Measurements from ENCODE around the gene SPECC1L. TPM values are rescaled to one million over a fixed set of nuclear protein-coding genes. Genes with fewer than 3 reads are reported as not detected.

The SPECC1L gene
- total and polyA plus RNA-seq, 10 of the 15 experiments (the other 5 are each of a cell fraction or from before 2014, with no cell fraction given): 1.9 to 40.6 (median 19.1) TPM

- Histone ChIP-seq H3K36me3 (ENCODE audit: control insufficient read depth in 2 of 2, insufficient read depth in 2 of 2, low read length in 1 of 2) (no peaks in the 10 kb centered on the region; a peak in 1 of 4 replicates), H4K20me1 (ENCODE audit: control insufficient read depth, insufficient read depth) (no peaks in the 10 kb centered on the region), H3K27me3 (replicated peaks in 1 of 2; ENCODE audit: control insufficient read depth in 2 of 2, insufficient read depth in 2 of 2, low read length in 1 of 2) (no peaks in the 10 kb centered on the region), H3K4me3 (no peak overlapping the region), H2AFZ (ENCODE audit: control insufficient read depth, low read depth, low read length) (no peak overlapping the region), H3K4me1 (ENCODE audit: control insufficient read depth, insufficient read depth, low read length) (no peaks in the 10 kb centered on the region), H3K27ac (ENCODE audit: control insufficient read depth, insufficient read depth) (no peak overlapping the region), H3K9me3 (replicated peaks; ENCODE audit: control insufficient read depth, insufficient read depth, low read length) (no peaks in the 10 kb centered on the region), H3K9ac (ENCODE audit: control insufficient read depth, insufficient read depth, low read length) (no peak overlapping the region), H3K79me2 (ENCODE audit: control insufficient read depth, insufficient read depth, low read length) (no peaks in the 10 kb centered on the region), H3K4me2 (ENCODE audit: control insufficient read depth, insufficient read depth) (no peak overlapping the region)
- intact Hi-C loops (cut with micrococcal nuclease; ENCODE audit: unreplicated experiment) (no loop called here), in situ Hi-C loops (cut with MboI) (no loop called here)
- no TSS peak for BruUV-seq (replicated peaks)
- DNase-seq (ENCODE audit: low read depth, low spot score): no peak
- ChIA-PET RAD21 (ENCODE audit: unreplicated experiment) (no interaction called here), SMC1A (ENCODE audit: uncharacterized antibody, unreplicated experiment) (interaction anchor here (0.9 to 2.4 kb wide), 4 partner anchors 19 to 108 kb away, joined by 3 to 9 read pairs (median 4); no protein-coding TSS in a partner anchor), POLR2A (no interaction called here), CTCF (interaction anchor here (1.2 kb wide), 1 partner anchor 106 kb away, joined by 3 read pairs; no protein-coding TSS in a partner anchor)
- no peak for ATAC-seq
- TF ChIP-seq CBX3 (IDR thresholded peaks at IDR 0.05; ENCODE audit: borderline replicate concordance, low read depth) (no peak), ETV6 (conservative IDR thresholded peaks at IDR 0.05 in 1 of 2, IDR thresholded peaks at IDR 0.05 in 1 of 2; ENCODE audit: borderline replicate concordance in 1 of 2, low read depth in 1 of 2) (no peak), TBL1XR1 (IDR thresholded peaks at IDR 0.05; ENCODE audit: low read depth, low read length) (no peak), SP1 (IDR thresholded peaks at IDR 0.05; ENCODE audit: low read depth, low read length) (no peak), POU2F2 (IDR thresholded peaks at IDR 0.05; ENCODE audit: borderline replicate concordance, low read depth, low read length) (no peak), SPI1 (IDR thresholded peaks at IDR 0.05; ENCODE audit: borderline replicate concordance, insufficient read depth, low read depth, low read length) (no peak), JUNB (IDR thresholded peaks at IDR 0.05) (no peak), GATAD2B (conservative IDR thresholded peaks at IDR 0.05; ENCODE audit: low read depth) (no peak)
- TF ChIP-seq, protein P1, sequence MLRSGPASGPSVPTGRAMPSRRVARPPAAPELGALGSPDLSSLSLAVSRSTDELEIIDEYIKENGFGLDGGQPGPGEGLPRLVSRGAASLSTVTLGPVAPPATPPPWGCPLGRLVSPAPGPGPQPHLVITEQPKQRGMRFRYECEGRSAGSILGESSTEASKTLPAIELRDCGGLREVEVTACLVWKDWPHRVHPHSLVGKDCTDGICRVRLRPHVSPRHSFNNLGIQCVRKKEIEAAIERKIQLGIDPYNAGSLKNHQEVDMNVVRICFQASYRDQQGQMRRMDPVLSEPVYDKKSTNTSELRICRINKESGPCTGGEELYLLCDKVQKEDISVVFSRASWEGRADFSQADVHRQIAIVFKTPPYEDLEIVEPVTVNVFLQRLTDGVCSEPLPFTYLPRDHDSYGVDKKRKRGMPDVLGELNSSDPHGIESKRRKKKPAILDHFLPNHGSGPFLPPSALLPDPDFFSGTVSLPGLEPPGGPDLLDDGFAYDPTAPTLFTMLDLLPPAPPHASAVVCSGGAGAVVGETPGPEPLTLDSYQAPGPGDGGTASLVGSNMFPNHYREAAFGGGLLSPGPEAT (IDR thresholded peaks at IDR 0.05; ENCODE audit: low read depth): no peak
- no peak for FAIRE-seq
- 97% methylated on average over 7 of the region's 7 CpGs for WGBS (ENCODE audit: insufficient coverage, insufficient replicate concordance, low lambda C conversion rate, missing lambda C conversion rate)
Measured at GRCh38 chr22:24380220-24380904, 109.7 kb downstream of the SPECC1L start.
